Cerebellar cortex (tissue), 1 donor: Measurements from ENCODE around the gene ABCF3.
A peak's percentile ranks its signal among the peaks of the same experiment; 100 is the strongest.

Source experiments
- DNase-seq: peaks from one replicate; pipeline ENCODE4 v3.0.0-alpha.2; 2015; ENCODE audit warnings: low spot score

ABCF3 gene

GRCh38 chr3:184188080-184188479, 2.1 kb downstream of the ABCF3 start:
- DNase-seq, result peak; percentile 22

DNA sequence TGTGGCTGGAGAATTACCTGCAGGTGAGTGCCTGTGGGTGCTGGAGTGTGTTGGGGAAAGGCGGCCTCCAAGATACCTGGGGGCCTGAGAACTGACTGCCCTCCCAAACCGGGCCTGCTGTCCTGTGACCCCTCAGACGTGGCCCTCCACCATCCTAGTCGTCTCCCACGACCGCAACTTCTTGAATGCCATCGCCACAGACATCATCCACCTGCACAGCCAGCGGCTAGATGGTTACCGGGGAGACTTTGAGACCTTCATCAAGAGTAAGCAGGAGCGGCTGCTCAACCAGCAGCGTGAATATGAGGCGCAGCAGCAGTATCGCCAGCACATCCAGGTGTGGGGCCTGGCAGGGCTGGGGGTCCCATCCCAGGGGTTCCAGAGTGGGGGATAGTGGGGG, 3.4 kb downstream of the ABCF3 start:
- no peak for DNase-seq

GRCh38 chr3:184192889-184193288, 6.9 kb downstream of the ABCF3 start:
- DNase-seq, result no peak

DNA sequence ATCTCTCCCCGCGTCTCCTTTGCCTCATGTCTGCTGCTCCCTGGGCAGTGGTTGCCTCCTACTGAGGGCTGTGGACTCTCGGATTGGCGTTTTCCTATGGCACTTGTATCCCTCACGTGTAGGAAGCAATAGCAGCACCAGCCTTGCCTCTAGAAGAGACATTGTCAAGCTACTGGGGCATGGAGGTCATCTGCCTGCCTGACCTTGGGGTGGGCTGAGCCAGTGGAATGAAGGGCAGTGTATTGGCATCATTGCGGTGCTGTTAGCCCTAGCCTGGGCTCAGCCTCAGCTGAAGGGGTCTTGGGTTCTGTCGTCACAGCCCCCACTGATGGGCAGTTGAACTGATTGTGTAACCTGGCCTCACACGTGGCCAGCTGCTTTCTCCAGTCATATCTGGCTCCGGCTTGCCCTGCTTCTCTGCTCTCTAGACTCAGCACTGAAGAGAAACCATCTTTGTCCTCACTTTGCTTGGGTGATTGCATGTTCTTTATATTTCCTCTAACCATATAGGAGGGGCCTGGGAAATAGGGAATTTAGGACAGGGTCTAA, 8.1 kb downstream of the ABCF3 start:
- DNase-seq, result no peak

DNA sequence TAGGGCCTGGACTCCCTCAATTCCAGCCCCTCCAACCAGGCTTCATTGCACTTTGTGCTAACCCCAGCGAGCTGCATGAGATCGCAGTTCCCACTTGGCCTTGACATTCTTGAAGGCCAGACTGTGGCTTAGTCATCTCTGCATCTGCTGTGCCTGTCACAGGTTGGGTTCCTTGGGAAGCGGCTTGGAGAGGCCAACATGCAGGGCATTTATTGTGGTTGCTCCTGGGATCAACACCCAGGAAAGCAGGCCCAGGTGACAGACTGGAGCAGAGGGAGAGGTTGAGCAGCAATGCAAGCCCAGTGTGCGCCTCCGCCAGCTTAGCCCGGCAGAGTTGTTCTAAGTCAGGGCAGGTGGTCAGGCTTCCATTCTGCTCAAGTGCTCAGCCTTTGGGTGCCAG, 10.5 kb downstream of the ABCF3 start:
- no peak for DNase-seq

- DNase-seq, result no peak
These were observed 12.5 kb downstream of the ABCF3 start for GRCh38 chr3:184198509-184198908.

GRCh38 chr3:184200825-184201224, 14.8 kb downstream of the ABCF3 start:
- no peak for DNase-seq

DNA sequence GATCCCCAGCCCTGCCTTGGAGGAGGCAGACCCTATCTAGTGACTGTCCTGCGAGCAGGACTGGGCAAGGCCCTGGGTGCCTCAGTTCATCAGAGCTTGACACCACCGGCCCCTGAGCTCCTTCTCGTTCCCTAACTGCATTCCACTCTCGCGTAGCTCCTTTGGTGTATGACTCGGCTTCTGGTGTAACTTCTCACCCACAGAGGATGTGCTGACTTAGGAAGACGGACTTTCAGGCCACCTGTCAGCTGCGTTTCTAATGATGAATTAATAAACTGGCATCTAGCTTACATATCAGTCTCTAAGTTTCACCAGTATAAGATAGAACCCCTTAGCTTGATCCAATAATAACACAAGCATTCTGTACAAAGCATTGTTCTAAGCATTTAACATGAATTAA, 17.5 kb downstream of the ABCF3 start:
- no peak for DNase-seq

DNA sequence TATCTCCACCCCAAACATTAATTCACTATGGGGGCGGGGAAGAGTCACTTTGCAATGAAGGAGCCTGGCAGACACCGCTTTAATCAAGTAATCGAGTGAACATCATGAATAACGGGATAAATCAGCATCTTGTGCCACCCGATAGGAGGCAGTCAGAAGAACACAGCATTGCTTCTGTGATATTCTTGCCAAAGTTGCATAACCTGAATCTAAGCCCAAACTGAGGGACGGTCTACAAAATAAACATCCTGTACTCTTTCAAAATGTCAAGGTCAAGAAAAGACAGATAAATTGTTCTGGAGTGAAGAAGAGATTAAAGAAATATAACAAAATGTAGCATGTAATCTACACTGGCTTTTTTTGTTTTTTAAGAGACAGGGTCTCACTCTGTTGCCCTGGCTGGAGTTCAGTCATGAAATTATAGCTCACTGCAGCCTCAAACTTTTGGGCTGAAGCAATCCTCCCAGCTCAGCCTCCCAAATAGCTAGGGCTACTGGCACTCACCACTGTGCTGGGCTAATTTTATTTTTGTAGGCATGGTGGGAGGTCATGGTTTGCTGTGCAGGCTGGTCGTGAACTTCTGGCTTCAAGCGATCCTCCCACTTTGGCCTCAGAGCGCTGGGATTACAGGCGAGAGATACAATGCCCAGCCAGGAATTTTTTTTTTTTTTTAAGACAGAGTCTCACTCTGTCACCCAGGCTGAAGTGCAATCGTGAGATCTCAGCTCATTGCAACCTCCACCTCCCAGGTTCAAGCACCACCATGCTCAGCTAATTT, 23.3 kb downstream of the ABCF3 start:
- no peak for DNase-seq

GRCh38 chr3:184211297-184211696, 25.3 kb downstream of the ABCF3 start:
- DNase-seq, result no peak

- no peak for DNase-seq
These were observed 25.7 kb downstream of the ABCF3 start for GRCh38 chr3:184211718-184212117.

GRCh38 chr3:184218814-184219213, 32.8 kb downstream of the ABCF3 start:
- DNase-seq, result no peak

DNA sequence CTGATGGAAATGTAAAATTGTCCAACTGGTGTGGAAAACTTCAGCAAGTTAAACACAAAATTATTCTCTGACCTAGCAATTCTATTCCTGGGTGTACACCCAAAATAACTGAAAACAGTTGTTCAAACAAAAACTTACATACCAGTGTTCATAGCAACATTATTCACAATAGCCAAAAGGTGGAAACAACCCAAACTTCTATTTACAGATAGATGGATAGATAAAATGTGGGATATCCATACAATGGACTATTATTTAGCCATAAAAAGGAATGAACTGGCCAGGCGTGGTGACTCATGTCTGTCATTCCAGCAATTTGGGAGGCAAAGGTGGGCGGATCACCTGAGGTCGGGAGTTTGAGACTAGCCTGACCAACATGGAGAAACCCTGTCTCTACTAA, 36.5 kb downstream of the ABCF3 start:
- DNase-seq, result no peak

DNA sequence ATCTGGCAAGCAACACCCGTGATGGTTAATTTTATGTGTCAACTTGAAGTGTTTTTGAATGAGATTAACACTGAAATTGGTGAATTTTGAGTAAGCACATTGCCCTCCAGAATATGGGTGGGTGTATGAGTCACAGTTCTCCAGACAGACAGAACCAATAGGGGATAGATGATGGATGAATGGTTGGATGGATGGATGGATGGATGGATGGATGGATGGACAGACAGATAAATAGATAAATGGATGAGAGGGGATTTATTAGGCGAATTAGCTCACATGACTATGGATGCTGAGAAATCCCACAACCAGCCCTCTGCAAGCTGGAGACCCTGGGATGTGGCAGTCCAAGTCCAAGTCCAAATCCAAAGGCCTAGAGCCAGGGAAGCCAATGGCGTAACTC, 37.9 kb downstream of the ABCF3 start:
- DNase-seq, result no peak

GRCh38 chr3:184227481-184227935, 41.5 kb downstream of the ABCF3 start:
- peak; percentile 48 for DNase-seq

- peak; percentile 20 for DNase-seq
These were observed 42.6 kb downstream of the ABCF3 start for GRCh38 chr3:184228376-184229137.

- peak; percentile 70 for DNase-seq
These were observed 43.5 kb downstream of the ABCF3 start, which contains the start of gene VWA5B2 for GRCh38 chr3:184229394-184230080. Gene VWA5B2 (plus strand): TSS chr3:184229585. CDS start chr3:184230529, 944 bp downstream.

- no peak for DNase-seq
These were observed 44.1 kb downstream of the ABCF3 start for GRCh38 chr3:184230081-184230602.

GRCh38 chr3:184230603-184231528, 44.9 kb downstream of the ABCF3 start:
- peak; percentile 80 for DNase-seq

GRCh38 chr3:184231671-184232070, 45.7 kb downstream of the ABCF3 start:
- peak; percentile 42 for DNase-seq
